Lower leg skin (tissue), 4 donors: ENCODE results near the gene COL25A1. TPM values are rescaled to one million over a fixed set of nuclear protein-coding genes. Genes with fewer than 3 reads are reported as not detected.

Experiments used
- DNase-seq, 2 donors: peaks; one replicate each; pipeline ENCODE4 v3.0.0-alpha.2; 2019; ENCODE audit warnings: low spot score in 2 of 2
- H3K4me3 ChIP-seq: fragments of 200-600 bp; sonication (generic); 2 replicates; pipeline ENCODE4 v1.5.1; 2017; ENCODE audit warnings: mild to moderate bottlenecking, low read depth; ENCODE audit not compliant: poor library complexity, severe bottlenecking
- CTCF ChIP-seq, 3 donors: fragments of 450-650 bp; IDR thresholded peaks; one replicate each; pipeline ENCODE4 v1.5.1; 2016; ENCODE audit warnings: antibody characterized with exemption in 3 of 3, mild to moderate bottlenecking in 3 of 3, moderate library complexity in 2 of 3
- POLR2A ChIP-seq, 2 donors: fragments of 450-650 bp; IDR thresholded peaks; one replicate each; pipeline ENCODE4 v1.6.1; 2016 to 2017; ENCODE audit warnings: antibody characterized with exemption in 2 of 2, mild to moderate bottlenecking in 1 of 2, moderate library complexity in 1 of 2
- WGBS, 2 donors: methylation state at CpG; one replicate each; pipeline ENCODE4 v1.1.5; 2018; 5-methylcytosine and 5-hydroxymethylcytosine counted together
- intact Hi-C: fragments of 100-400 bp; cut with DNase I; formaldehyde crosslinking; loops from one replicate; pipeline ENCODE4 v1.15.0; 2023; ENCODE audit warnings: low total_unique reads
- total RNA-seq, 4 donors: library from RNA; depleted of rRNA; stranded (reverse); fragments of >200 nt; gene quantifications; one replicate each; pipeline ENCODE4 v1.1.0, GENCODE V29; 2016

COL25A1 gene
- total RNA-seq, 4 donors from 2014 or later: 0.42 to 2.4 (median 1.5) TPM

GRCh38 chr4:109185548-109185947 is 116.9 kb downstream of the COL25A1 start:
- no peak for TF ChIP-seq POLR2A (IDR thresholded peaks at IDR 0.05)
- no peak for TF ChIP-seq CTCF (IDR thresholded peaks at IDR 0.05)
- no peak overlapping the region for H3K4me3 ChIP-seq
- intact Hi-C loops: no loop called here
- no peak for DNase-seq
- WGBS, 2 donors: 71 to 76% methylated on average over 2 of the region's 2 CpGs

- intact Hi-C loops: no loop called here
- WGBS, 2 donors: 18 to 29% methylated on average over 3 of the region's 3 CpGs
- DNase-seq: no peak
- no peak overlapping the region for H3K4me3 ChIP-seq
- no peak for TF ChIP-seq CTCF (IDR thresholded peaks at IDR 0.05)
These were observed 117.9 kb downstream of the COL25A1 start for GRCh38 chr4:109184491-109184961.

GRCh38 chr4:109183931-109184490 is 118.4 kb downstream of the COL25A1 start:
- no peak for DNase-seq
- intact Hi-C loops: no loop called here
- WGBS, 2 donors: 33 to 36% methylated on average over 3 of the region's 3 CpGs
- no peak for TF ChIP-seq POLR2A (IDR thresholded peaks at IDR 0.05)
- no peak for TF ChIP-seq CTCF (IDR thresholded peaks at IDR 0.05)
- H3K4me3 ChIP-seq: no peak overlapping the region

GRCh38 chr4:109182696-109183095 is 119.8 kb downstream of the COL25A1 start:
- intact Hi-C loops: no loop called here
- H3K4me3 ChIP-seq: no peak overlapping the region
- TF ChIP-seq CTCF (IDR thresholded peaks at IDR 0.05) (no peak), POLR2A (IDR thresholded peaks at IDR 0.05) (no peak)
- WGBS, 2 donors: 60 to 95% methylated on average over 3 of the region's 3 CpGs
- no peak for DNase-seq

GRCh38 chr4:109179061-109179460 is 123.4 kb downstream of the COL25A1 start:
- no peak for DNase-seq
- intact Hi-C loops: no loop called here
- 86 to 87% methylated on average over 3 of the region's 3 CpGs for WGBS, 2 donors
- TF ChIP-seq CTCF (IDR thresholded peaks at IDR 0.05): no peak
- TF ChIP-seq POLR2A (IDR thresholded peaks at IDR 0.05): no peak
- no peak overlapping the region for H3K4me3 ChIP-seq
